CD14-positive monocyte (primary cell): Measurements from ENCODE around the gene F13B. TPM values are rescaled to one million over a fixed set of nuclear protein-coding genes. Genes with fewer than 3 reads are reported as not detected.

ENCODE experiments used
- DNase-seq, 3 donors: peaks; one replicate each; pipeline ENCODE4 v3.0.0-alpha.2; 2011 to 2022
- H2AFZ ChIP-seq: 2 replicates; pipeline ENCODE4 v1.6.0; 2012; ENCODE audit warnings: mild to moderate bottlenecking, low read depth, low read length, inconsistent platforms; ENCODE audit not compliant: insufficient read depth, poor library complexity, severe bottlenecking
- H3K27ac ChIP-seq, 2 donors: 1 replicate in 1 of 2; 2 replicates in 1 of 2; pipeline ENCODE4 v1.5.1; 2012 to 2013; ENCODE audit warnings: low read length in 2 of 2, control low read depth in 1 of 2, inconsistent platforms in 1 of 2, low read depth in 1 of 2, mild to moderate bottlenecking in 1 of 2
- H3K27me3 ChIP-seq, 2 donors: one replicate each; pipeline versions ENCODE4 v1.6.0 to v1.6.1; 2011 to 2013; ENCODE audit warnings: low read length in 2 of 2; ENCODE audit not compliant: control insufficient read depth in 2 of 2, insufficient read depth in 2 of 2
- H3K36me3 ChIP-seq, 2 donors: replicated peaks in 1 of 2; 1 replicate in 1 of 2; 2 replicates in 1 of 2; pipeline versions ENCODE4 v1.5.1 to v1.6.1; 2012 to 2013; ENCODE audit warnings: low read length in 2 of 2, control low read depth in 1 of 2, inconsistent platforms in 1 of 2, mild to moderate bottlenecking in 1 of 2; ENCODE audit not compliant: insufficient read depth in 2 of 2, control insufficient read depth in 1 of 2
- H3K4me1 ChIP-seq, 2 donors: 1 replicate in 1 of 2; 2 replicates in 1 of 2; pipeline versions ENCODE4 v1.5.1 to v1.6.1; 2012 to 2013; ENCODE audit warnings: low read length in 2 of 2, control low read depth in 1 of 2, inconsistent platforms in 1 of 2, mild to moderate bottlenecking in 1 of 2, moderate library complexity in 1 of 2; ENCODE audit not compliant: insufficient read depth in 2 of 2, control insufficient read depth in 1 of 2
- H3K4me2 ChIP-seq: replicated peaks from 2 replicates; pipeline ENCODE3; 2012; ENCODE audit warnings: low read length, moderate library complexity, mild to moderate bottlenecking; ENCODE audit not compliant: poor library complexity, severe bottlenecking; ENCODE audit errors: extremely low read depth
- H3K4me3 ChIP-seq, 3 experiments: fragments of 200-600 bp in 1 of 3; sonication (generic) in 1 of 3; replicated peaks in 1 of 3; 1 replicate in 2 of 3; 2 replicates in 1 of 3; pipeline ENCODE4 v1.5.1; 2011 to 2013; ENCODE audit warnings: low read length in 3 of 3, mild to moderate bottlenecking in 3 of 3, control low read depth in 2 of 3, low read depth in 2 of 3, inconsistent platforms in 1 of 3, moderate library complexity in 1 of 3
- H3K79me2 ChIP-seq: 2 replicates; pipeline ENCODE4 v1.6.0; 2012; ENCODE audit warnings: mild to moderate bottlenecking, control low read depth, inconsistent platforms, low read length, moderate library complexity; ENCODE audit not compliant: insufficient read depth
- H3K9ac ChIP-seq: 2 replicates; pipeline ENCODE4 v1.6.0; 2017; ENCODE audit warnings: low read length, mild to moderate bottlenecking; ENCODE audit not compliant: insufficient read depth, poor library complexity, severe bottlenecking
- H3K9me3 ChIP-seq, 2 donors: replicated peaks in 1 of 2; 1 replicate in 1 of 2; 2 replicates in 1 of 2; pipeline versions ENCODE4 v1.5.1 to v1.6.1; 2012 to 2013; ENCODE audit warnings: low read length in 2 of 2, control low read depth in 1 of 2; ENCODE audit not compliant: control insufficient read depth in 1 of 2, insufficient read depth in 1 of 2
- H4K20me1 ChIP-seq: 2 replicates; pipeline ENCODE4 v1.6.0; 2012; ENCODE audit warnings: mild to moderate bottlenecking, low read length, control low read depth, moderate library complexity; ENCODE audit not compliant: insufficient read depth
- H3K27ac Mint-ChIP-seq, 7 donors: one replicate each; pipeline ENCODE4 v1.8.0; 2020; ENCODE audit warnings: mild to moderate bottlenecking in 7 of 7, mixed read lengths in 7 of 7, moderate library complexity in 6 of 7, inconsistent platforms in 2 of 7
- H3K27me3 Mint-ChIP-seq, 3 donors: one replicate each; pipeline ENCODE4 v1.8.0; 2021 to 2022; ENCODE audit warnings: low read depth in 3 of 3, mild to moderate bottlenecking in 3 of 3, mixed read lengths in 3 of 3, moderate library complexity in 3 of 3, inconsistent platforms in 1 of 3
- H3K36me3 Mint-ChIP-seq, 2 donors: one replicate each; pipeline ENCODE4 v1.8.0; 2020; ENCODE audit warnings: mixed read lengths in 2 of 2, inconsistent platforms in 1 of 2, mild to moderate bottlenecking in 1 of 2
- H3K4me1 Mint-ChIP-seq: one replicate; pipeline ENCODE4 v1.8.0; 2020; ENCODE audit warnings: mild to moderate bottlenecking, mixed read lengths
- H3K4me3 Mint-ChIP-seq, 2 donors: one replicate each; pipeline ENCODE4 v1.8.0; 2020; ENCODE audit warnings: mild to moderate bottlenecking in 2 of 2, mixed read lengths in 2 of 2, moderate library complexity in 1 of 2
- H3K9me3 Mint-ChIP-seq, 7 donors: one replicate each; pipeline ENCODE4 v1.8.0; 2020 to 2022; ENCODE audit warnings: mixed read lengths in 7 of 7, mild to moderate bottlenecking in 6 of 7, moderate library complexity in 6 of 7, inconsistent platforms in 2 of 7
- whole genome bisulfite sequencing: methylation state at CpG from one replicate; pipeline ENCODE4 v1.1.5; 2013; ENCODE audit warnings: missing lambda C conversion rate; ENCODE audit not compliant: insufficient coverage; 5-methylcytosine and 5-hydroxymethylcytosine counted together
- intact Hi-C, 2 donors: fragments of 100-400 bp; cut with micrococcal nuclease; formaldehyde crosslinking; loops; one replicate each; pipeline versions ENCODE4 v1.15.0 to v1.15.1; 2023
- polyA plus RNA-seq, 3 donors: library from polyadenylated mRNA; depleted of rRNA in 1 of 3; unstranded in 2 of 3; stranded (reverse) in 1 of 3; fragments of 300-500 nt in 2 of 3; fragments of >200 nt in 1 of 3; fragmentation: Illumina TruSeq in 2 of 3; gene quantifications; 1 replicate in 2 of 3; 2 replicates in 1 of 3; pipeline ENCODE4 v1.2.3, GENCODE V29; 2012 to 2021
- TF ChIP-seq, protein P1 (sequence below): fragments of 200-600 bp; IDR thresholded peaks from one replicate; pipeline ENCODE4 v1.8.0; 2022; ENCODE audit warnings: antibody characterized with exemption, mild to moderate bottlenecking

The F13B gene
- polyA plus RNA-seq, 3 donors = not detected

GRCh38 chr1:197067457-197067818 lies 378 bp upstream of the F13B start:
- Histone ChIP-seq H3K4me3 (no peak overlapping the region), H3K9me3 (peaks cover 0 to 13% of the 10 kb centered on the region in 2 donors), H3K36me3 (no peaks in the 10 kb centered on the region), H2AFZ (no peak overlapping the region), H3K4me1 (no peaks in the 10 kb centered on the region), H3K79me2 (no peaks in the 10 kb centered on the region), H4K20me1 (no peaks in the 10 kb centered on the region), H3K4me2 (no peak overlapping the region), H3K9ac (no peak overlapping the region), H3K27me3 (no peaks in the 10 kb centered on the region), H3K27ac (no peak overlapping the region)
- Mint-ChIP-seq H3K36me3 (no peaks in the 10 kb centered on the region), H3K27me3 (peaks cover 0 to 5% (median 2%) of the 10 kb centered on the region in 3 donors), H3K4me1 (no peaks in the 10 kb centered on the region), H3K27ac (no peak overlapping the region), H3K9me3 (peaks cover 7 to 16% (median 13%) of the 10 kb centered on the region in 7 donors), H3K4me3 (no peak overlapping the region)
- DNase-seq = no peak
- TF ChIP-seq, protein P1, sequence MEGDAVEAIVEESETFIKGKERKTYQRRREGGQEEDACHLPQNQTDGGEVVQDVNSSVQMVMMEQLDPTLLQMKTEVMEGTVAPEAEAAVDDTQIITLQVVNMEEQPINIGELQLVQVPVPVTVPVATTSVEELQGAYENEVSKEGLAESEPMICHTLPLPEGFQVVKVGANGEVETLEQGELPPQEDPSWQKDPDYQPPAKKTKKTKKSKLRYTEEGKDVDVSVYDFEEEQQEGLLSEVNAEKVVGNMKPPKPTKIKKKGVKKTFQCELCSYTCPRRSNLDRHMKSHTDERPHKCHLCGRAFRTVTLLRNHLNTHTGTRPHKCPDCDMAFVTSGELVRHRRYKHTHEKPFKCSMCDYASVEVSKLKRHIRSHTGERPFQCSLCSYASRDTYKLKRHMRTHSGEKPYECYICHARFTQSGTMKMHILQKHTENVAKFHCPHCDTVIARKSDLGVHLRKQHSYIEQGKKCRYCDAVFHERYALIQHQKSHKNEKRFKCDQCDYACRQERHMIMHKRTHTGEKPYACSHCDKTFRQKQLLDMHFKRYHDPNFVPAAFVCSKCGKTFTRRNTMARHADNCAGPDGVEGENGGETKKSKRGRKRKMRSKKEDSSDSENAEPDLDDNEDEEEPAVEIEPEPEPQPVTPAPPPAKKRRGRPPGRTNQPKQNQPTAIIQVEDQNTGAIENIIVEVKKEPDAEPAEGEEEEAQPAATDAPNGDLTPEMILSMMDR = no peak
- intact Hi-C loops = no loop called here

- intact Hi-C loops = no loop called here
- no peaks in the 10 kb centered on the region for H3K4me1 Mint-ChIP-seq
- Histone ChIP-seq H3K4me1 (no peaks in the 10 kb centered on the region), H2AFZ (no peak overlapping the region), H4K20me1 (no peaks in the 10 kb centered on the region), H3K4me2 (no peak overlapping the region), H3K9ac (no peak overlapping the region), H3K9me3 (peaks cover 0 to 13% of the 10 kb centered on the region in 2 donors), H3K27me3 (no peaks in the 10 kb centered on the region), H3K4me3 (no peak overlapping the region), H3K27ac (no peak overlapping the region), H3K36me3 (no peaks in the 10 kb centered on the region), H3K79me2 (no peaks in the 10 kb centered on the region)
- WGBS = no CpG with 5 or more reads among the region's 1 CpG
- no peak overlapping the region for H3K27ac Mint-ChIP-seq
- H3K9me3 Mint-ChIP-seq = peaks cover 7 to 16% (median 13%) of the 10 kb centered on the region in 7 donors
- H3K27me3 Mint-ChIP-seq = peaks cover 0 to 5% (median 2%) of the 10 kb centered on the region in 3 donors
- no peaks in the 10 kb centered on the region for H3K36me3 Mint-ChIP-seq
- TF ChIP-seq, protein P1 = no peak
- no peak for DNase-seq
- no peak overlapping the region for H3K4me3 Mint-ChIP-seq
These were observed 783 bp downstream of the F13B start for GRCh38 chr1:197066277-197066676.
